ENCODE results near the gene STEAP2.
"Not testable (repeated sequence)": the region's sequence is repeated elsewhere in the genome, so short reads cannot be mapped to it uniquely, and the experiment has no call there.

STEAP2 gene

GRCh38 chr7:90211391-90212148, at the start of gene STEAP2:
STEAP2 (plus strand) TSS chr7:90211740; CDS start chr7:90225083, 13,343 bp downstream.
- DNase-seq: peak; percentile 52

GRCh38 chr7:90163534-90163933, 48.0 kb upstream of the STEAP2 start:
- DNase-seq: no peak

GRCh38 chr7:90165724-90166123, 45.8 kb upstream of the STEAP2 start:
- no peak for DNase-seq

- DNase-seq: no peak
These were observed 45.4 kb upstream of the STEAP2 start for GRCh38 chr7:90166153-90166552.

GRCh38 chr7:90167361-90167760, 44.2 kb upstream of the STEAP2 start:
- DNase-seq: no peak

- no peak for DNase-seq
These were observed 41.6 kb upstream of the STEAP2 start for GRCh38 chr7:90169891-90170290.

- DNase-seq: no peak
These were observed 39.4 kb upstream of the STEAP2 start for GRCh38 chr7:90172121-90172520.

- no peak for DNase-seq
These were observed 38.9 kb upstream of the STEAP2 start for GRCh38 chr7:90172624-90173023.

GRCh38 chr7:90173127-90173844, 38.3 kb upstream of the STEAP2 start:
- no peak for DNase-seq

- no peak for DNase-seq
These were observed 35.9 kb upstream of the STEAP2 start for GRCh38 chr7:90175667-90176066.

- no peak for DNase-seq
These were observed 35.3 kb upstream of the STEAP2 start for GRCh38 chr7:90176195-90176594.

- no peak for DNase-seq
These were observed 33.4 kb upstream of the STEAP2 start for GRCh38 chr7:90178166-90178565.

GRCh38 chr7:90178679-90179278, 32.8 kb upstream of the STEAP2 start:
- DNase-seq: no peak

GRCh38 chr7:90180011-90180585, 31.4 kb upstream of the STEAP2 start:
- no peak for DNase-seq

- DNase-seq: no peak
These were observed 30.9 kb upstream of the STEAP2 start for GRCh38 chr7:90180649-90181048.

- no peak for DNase-seq
These were observed 30.1 kb upstream of the STEAP2 start for GRCh38 chr7:90181485-90181884.

- DNase-seq: not testable (repeated sequence)
These were observed 25.2 kb upstream of the STEAP2 start for GRCh38 chr7:90186290-90186689.

GRCh38 chr7:90187507-90188050, 24.0 kb upstream of the STEAP2 start:
- DNase-seq: no peak

GRCh38 chr7:90188281-90188680, 23.3 kb upstream of the STEAP2 start:
- DNase-seq: no peak

GRCh38 chr7:90190995-90191394, 20.5 kb upstream of the STEAP2 start:
- DNase-seq: no peak

- no peak for DNase-seq
These were observed 19.9 kb upstream of the STEAP2 start for GRCh38 chr7:90191648-90192047.

- no peak for DNase-seq
These were observed 18.4 kb upstream of the STEAP2 start for GRCh38 chr7:90192876-90193750.
